Activated naive CD8-positive, alpha-beta T cell treated with anti-CD3 and anti-CD28 coated beads for 36 hours (primary cell): ENCODE data around the gene YBX2. TPM values are rescaled to one million over a fixed set of nuclear protein-coding genes. Genes with fewer than 3 reads are reported as not detected.

Experiments
- DNase-seq: peaks from one replicate; pipeline ENCODE4 v3.0.0; 2021
- H3K27ac Mint-ChIP-seq: one replicate; pipeline ENCODE4 v1.8.0; 2022; ENCODE audit warnings: mild to moderate bottlenecking, moderate library complexity, mixed read lengths
- H3K27me3 Mint-ChIP-seq: one replicate; pipeline ENCODE4 v1.8.0; 2022; ENCODE audit warnings: mild to moderate bottlenecking, mixed read lengths
- H3K36me3 Mint-ChIP-seq: one replicate; pipeline ENCODE4 v1.8.0; 2021; ENCODE audit warnings: mild to moderate bottlenecking, mixed read lengths
- H3K4me1 Mint-ChIP-seq: one replicate; pipeline ENCODE4 v1.8.0; 2021; ENCODE audit warnings: mixed read lengths
- H3K4me3 Mint-ChIP-seq: one replicate; pipeline ENCODE4 v1.8.0; 2022; ENCODE audit warnings: mild to moderate bottlenecking, moderate library complexity, mixed read lengths
- H3K9me3 Mint-ChIP-seq: one replicate; pipeline ENCODE4 v1.8.0; 2022; ENCODE audit warnings: mixed read lengths
- total RNA-seq, 2 experiments: library from RNA; stranded (reverse); gene quantifications; one replicate each; pipeline ENCODE4 v1.2.3, GENCODE V29; 2021

The YBX2 gene
- total RNA-seq, 2 experiments from 2014 or later = 0.19 to 0.24 TPM

DNA sequence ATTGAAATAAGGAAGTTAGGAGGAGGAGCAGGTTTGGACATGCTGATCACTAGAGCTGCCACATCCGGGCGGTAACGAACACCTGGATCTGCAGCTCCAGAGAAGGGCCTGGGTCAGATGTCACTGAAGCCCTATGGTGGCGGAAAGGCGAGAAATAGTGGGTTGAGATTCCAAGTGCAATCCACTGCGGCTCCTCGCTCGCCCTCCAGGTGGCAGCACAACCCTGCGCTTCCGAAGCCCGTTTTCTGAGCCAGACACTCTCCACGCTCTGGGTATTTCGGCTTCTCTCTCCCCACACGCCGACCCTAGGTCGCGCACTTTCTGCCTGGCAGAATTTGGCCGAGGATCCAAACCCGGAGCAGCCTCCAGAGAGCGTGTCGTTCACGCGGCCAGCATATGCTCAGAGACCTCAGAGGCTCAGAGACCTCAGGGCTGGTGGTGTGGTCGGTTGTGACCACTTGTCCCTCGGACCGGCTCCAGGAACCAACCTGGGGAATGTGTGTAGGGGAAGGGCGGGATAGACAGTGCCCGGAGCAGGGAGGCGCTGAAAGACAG, 13.8 kb downstream of the YBX2 start:
- Mint-ChIP-seq H3K27ac (peak overlapping the region; percentile 84), H3K4me1 (peaks cover 22% of the 10 kb centered on the region), H3K27me3 (peaks cover 18% of the 10 kb centered on the region), H3K9me3 (no peaks in the 10 kb centered on the region), H3K36me3 (no peaks in the 10 kb centered on the region), H3K4me3 (peak overlapping the region; percentile 76)
- DNase-seq = peak; percentile 88

- H3K4me1 Mint-ChIP-seq = peaks cover 22% of the 10 kb centered on the region
- H3K27ac Mint-ChIP-seq = no peak overlapping the region
- no peak overlapping the region for H3K4me3 Mint-ChIP-seq
- DNase-seq = no peak
- no peaks in the 10 kb centered on the region for H3K9me3 Mint-ChIP-seq
- H3K36me3 Mint-ChIP-seq = no peaks in the 10 kb centered on the region
- H3K27me3 Mint-ChIP-seq = peaks cover 18% of the 10 kb centered on the region
These were observed 15.0 kb downstream of the YBX2 start for GRCh38 chr17:7279448-7279847.

- Mint-ChIP-seq H3K4me1 (peaks cover 19% of the 10 kb centered on the region), H3K27ac (no peak overlapping the region), H3K27me3 (peaks cover 18% of the 10 kb centered on the region), H3K9me3 (no peaks in the 10 kb centered on the region), H3K4me3 (no peak overlapping the region), H3K36me3 (no peaks in the 10 kb centered on the region)
- DNase-seq = no peak
These were observed 27.7 kb downstream of the YBX2 start for GRCh38 chr17:7266784-7267183.

- Mint-ChIP-seq H3K27ac (no peak overlapping the region), H3K4me1 (peaks cover 37% of the 10 kb centered on the region), H3K4me3 (no peak overlapping the region), H3K36me3 (peaks cover 6% of the 10 kb centered on the region), H3K27me3 (peaks cover 18% of the 10 kb centered on the region), H3K9me3 (no peaks in the 10 kb centered on the region)
- DNase-seq = no peak
These were observed 30.7 kb downstream of the YBX2 start for GRCh38 chr17:7263801-7264078.

DNA sequence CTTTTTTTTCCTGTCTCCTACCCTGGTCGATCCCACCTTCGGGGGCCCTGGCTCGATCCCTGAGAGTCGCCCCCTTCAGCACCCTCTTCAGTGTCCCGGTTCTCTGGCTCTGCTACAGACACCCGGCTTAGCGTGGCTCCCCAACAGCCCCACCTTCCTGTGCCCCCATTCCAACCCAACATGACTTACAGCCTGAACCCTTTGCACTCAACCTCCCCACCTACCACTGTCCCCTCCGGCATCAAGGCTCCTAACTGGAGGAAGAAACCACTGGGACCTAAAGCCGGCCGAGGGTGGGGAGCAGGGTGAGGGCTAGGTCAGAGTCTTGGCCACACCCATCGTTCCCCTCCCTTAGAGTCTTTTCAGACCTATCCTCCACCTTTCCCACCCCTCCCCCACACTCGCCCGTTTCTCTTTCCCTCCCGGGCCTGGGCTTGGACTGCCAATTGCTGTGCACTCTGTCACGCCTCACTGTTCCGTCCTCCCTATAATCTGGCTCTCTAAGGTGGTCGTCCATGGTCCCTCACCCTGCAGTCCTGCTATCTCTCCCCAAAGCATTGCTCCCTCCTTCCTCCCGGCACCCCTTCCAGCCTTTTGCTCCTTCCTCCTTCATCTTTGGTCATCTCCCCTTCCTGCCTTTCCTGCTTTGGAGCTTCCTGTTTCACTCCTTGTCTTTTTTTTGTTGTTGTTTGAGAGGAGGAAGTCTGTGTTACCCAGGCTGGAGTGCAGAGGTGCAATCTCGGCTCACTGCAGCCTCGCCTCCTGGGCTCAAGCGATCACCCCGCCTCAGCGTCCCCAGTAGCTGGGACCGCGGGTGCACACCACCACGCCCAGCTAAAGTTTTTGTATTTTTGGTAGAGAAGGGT, 31.3 kb downstream of the YBX2 start:
- Mint-ChIP-seq H3K27ac (no peak overlapping the region), H3K36me3 (peaks cover 6% of the 10 kb centered on the region), H3K27me3 (peaks cover 18% of the 10 kb centered on the region), H3K4me1 (peaks cover 41% of the 10 kb centered on the region), H3K4me3 (peak overlapping the region; percentile 66), H3K9me3 (no peaks in the 10 kb centered on the region)
- no peak for DNase-seq

GRCh38 chr17:7262192-7262934, 32.1 kb downstream of the YBX2 start, which contains the start of gene CLDN7:
TSS of gene CLDN7 (minus strand) at chr17:7262478. CDS start at chr17:7262043, 435 bp downstream.
- peak within 1 kb of the TSS; percentile 38 for H3K27ac Mint-ChIP-seq
- H3K36me3 Mint-ChIP-seq = peaks cover 6% of the 10 kb centered on the region
- H3K4me3 Mint-ChIP-seq = peak within 1 kb of the TSS; percentile 66
- peaks cover 41% of the 10 kb centered on the region for H3K4me1 Mint-ChIP-seq
- no peaks in the 10 kb centered on the region for H3K9me3 Mint-ChIP-seq
- DNase-seq = no peak
- peaks cover 18% of the 10 kb centered on the region for H3K27me3 Mint-ChIP-seq

DNA sequence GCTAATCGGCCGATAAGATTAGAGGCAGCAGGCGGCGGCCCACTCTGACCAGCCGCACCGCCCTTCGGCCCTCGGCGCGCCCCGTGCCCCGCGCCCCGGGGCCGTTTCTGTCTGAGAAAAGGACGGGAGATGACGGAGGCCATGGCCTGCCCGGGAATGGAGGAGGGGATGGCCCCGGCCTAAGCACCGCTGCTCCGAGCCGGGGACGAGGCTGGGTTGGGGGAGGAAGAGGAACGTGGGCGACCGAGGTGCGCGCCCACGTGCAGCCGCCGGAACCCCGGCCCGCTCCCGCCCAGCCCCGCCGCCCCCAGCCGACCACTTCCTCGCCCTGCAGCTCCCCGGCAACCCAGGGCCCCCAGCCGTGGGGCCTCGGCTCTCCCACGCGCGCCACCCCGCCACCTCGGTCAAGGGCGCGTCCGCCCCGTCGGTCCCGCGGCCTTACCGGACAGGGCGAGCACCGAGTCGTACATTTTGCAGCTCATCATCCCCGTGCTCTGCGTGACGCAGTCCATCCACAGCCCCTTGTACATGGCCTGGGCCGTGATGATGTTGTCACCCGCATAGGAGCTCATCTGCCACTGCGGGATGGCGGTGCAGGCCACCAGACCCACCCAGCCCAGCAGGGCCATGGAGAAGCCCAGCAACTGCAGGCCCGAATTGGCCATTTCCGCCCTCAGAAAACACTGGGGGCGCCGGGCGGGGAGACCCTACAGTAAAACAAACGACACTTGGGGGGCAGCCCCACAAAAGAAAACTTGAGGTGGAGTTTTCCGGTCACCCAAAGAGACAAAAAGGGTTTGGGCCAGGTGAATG, 32.9 kb downstream of the YBX2 start:
- Mint-ChIP-seq H3K4me1 (peaks cover 41% of the 10 kb centered on the region), H3K36me3 (peaks cover 10% of the 10 kb centered on the region), H3K27ac (peak overlapping the region; percentile 38), H3K27me3 (peaks cover 18% of the 10 kb centered on the region), H3K4me3 (peak overlapping the region; percentile 64), H3K9me3 (no peaks in the 10 kb centered on the region)
- DNase-seq = peak; percentile 21

DNA sequence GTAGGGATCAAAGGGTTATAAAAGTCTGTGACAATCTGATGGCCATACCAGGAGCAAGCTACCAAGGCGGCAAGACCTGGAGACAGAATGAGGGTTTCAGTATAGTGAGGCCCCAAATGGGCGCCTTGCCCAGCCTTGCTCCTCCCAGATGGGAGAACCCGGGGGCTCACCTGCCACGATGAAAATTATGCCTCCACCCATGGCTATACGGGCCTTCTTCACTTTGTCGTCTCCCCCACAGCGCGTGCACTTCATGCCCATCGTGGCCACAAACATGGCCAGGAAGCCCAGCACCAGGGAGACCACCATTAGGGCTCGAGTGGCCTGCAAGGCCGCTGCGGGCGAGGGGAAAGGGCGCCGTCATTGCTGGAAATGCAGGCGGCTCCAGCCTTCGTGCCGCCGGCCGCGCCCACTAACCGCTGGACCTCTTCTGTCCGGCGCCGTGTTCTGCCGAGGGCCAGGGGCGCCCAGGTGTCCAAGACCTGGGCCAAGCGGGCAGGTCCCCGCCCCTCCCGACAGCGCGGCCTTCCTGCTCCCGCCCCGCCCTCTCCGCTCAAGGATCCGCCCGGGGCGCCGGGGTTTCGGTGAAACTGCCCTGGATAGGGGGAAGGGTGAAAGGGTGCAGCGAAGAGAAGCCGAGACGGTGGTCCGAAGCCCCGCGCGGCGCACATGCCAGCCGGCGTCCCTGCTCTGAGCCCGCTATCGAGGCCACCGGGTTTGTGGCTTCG, 33.6 kb downstream of the YBX2 start:
- Mint-ChIP-seq H3K4me1 (peaks cover 41% of the 10 kb centered on the region), H3K36me3 (peaks cover 16% of the 10 kb centered on the region), H3K4me3 (peak overlapping the region; percentile 59), H3K27me3 (peaks cover 18% of the 10 kb centered on the region), H3K9me3 (no peaks in the 10 kb centered on the region), H3K27ac (no peak overlapping the region)
- peak; percentile 50 for DNase-seq

DNA sequence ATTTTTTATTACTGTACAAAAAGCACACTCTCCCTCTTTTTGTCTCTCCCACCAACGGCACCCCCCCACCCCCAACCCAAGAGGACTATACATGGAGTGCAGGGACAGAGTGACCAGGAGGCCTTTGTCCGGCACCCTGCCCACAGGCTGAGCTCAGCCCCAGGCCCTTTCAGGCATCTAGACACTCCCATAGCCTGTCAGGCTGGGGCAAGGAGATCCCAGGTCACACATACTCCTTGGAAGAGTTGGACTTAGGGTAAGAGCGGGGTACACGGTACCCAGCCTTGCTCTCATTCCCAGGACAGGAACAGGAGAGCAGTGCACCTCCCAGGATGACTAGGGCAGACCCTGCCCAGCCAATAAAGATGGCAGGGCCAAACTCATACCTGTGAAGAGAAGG, 34.3 kb downstream of the YBX2 start:
- Mint-ChIP-seq H3K4me3 (no peak overlapping the region), H3K9me3 (no peaks in the 10 kb centered on the region), H3K27me3 (peaks cover 18% of the 10 kb centered on the region), H3K4me1 (peaks cover 41% of the 10 kb centered on the region), H3K27ac (peak overlapping the region; percentile 71), H3K36me3 (peaks cover 16% of the 10 kb centered on the region)
- DNase-seq = no peak

GRCh38 chr17:7259555-7259889, 34.9 kb downstream of the YBX2 start:
- Mint-ChIP-seq H3K9me3 (no peaks in the 10 kb centered on the region), H3K36me3 (peaks cover 22% of the 10 kb centered on the region), H3K27ac (peak overlapping the region; percentile 68), H3K27me3 (peaks cover 18% of the 10 kb centered on the region), H3K4me3 (no peak overlapping the region), H3K4me1 (peaks cover 41% of the 10 kb centered on the region)
- no peak for DNase-seq

DNA sequence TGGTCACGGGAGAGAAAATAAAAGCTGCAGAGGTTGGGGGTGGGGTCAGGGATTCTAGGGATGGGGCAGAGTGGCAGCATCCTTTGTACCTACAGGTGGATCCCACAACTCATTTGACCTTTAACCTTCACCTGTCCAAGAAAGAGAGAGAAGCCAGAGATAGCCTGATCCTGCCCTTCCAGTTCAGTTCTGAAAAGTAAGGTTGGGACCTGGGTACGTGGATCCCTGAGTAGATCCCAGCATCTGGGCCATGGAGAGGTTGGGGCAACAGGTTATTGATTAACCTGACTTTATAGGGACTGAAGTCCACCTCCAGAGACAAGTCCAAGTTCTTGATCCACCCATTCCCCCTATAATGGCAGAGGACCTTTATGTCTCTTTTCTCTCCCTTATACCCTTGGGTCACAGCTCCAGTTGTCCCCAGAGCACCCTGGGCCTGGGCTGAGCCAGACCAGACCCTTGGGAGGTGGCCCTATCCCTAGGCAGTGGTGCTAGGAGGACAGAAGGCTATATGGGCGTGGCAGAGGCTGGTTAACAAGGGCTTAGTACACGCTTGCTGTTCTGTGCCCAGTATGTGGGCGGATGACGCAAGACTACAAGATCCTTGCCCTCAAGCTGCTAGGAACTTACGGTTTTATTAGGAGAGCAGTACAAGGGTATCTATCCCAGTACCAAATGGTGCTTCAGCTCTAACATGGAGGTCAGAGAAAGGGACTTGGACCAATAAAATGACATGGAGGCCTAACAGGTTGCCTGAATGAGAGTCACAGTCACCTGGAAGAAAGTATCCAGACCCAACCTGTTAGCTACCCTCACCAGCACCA, 35.5 kb downstream of the YBX2 start:
- H3K4me1 Mint-ChIP-seq = peaks cover 42% of the 10 kb centered on the region
- no peaks in the 10 kb centered on the region for H3K9me3 Mint-ChIP-seq
- H3K36me3 Mint-ChIP-seq = peaks cover 26% of the 10 kb centered on the region
- no peak for DNase-seq
- H3K27ac Mint-ChIP-seq = peak overlapping the region; percentile 68
- no peak overlapping the region for H3K4me3 Mint-ChIP-seq
- peaks cover 14% of the 10 kb centered on the region for H3K27me3 Mint-ChIP-seq

- H3K4me1 Mint-ChIP-seq = peaks cover 34% of the 10 kb centered on the region
- H3K36me3 Mint-ChIP-seq = peaks cover 31% of the 10 kb centered on the region
- H3K27ac Mint-ChIP-seq = peak overlapping the region; percentile 63
- DNase-seq = no peak
- H3K9me3 Mint-ChIP-seq = no peaks in the 10 kb centered on the region
- H3K4me3 Mint-ChIP-seq = no peak overlapping the region
- no peaks in the 10 kb centered on the region for H3K27me3 Mint-ChIP-seq
These were observed 37.5 kb downstream of the YBX2 start for GRCh38 chr17:7256766-7257456.

DNA sequence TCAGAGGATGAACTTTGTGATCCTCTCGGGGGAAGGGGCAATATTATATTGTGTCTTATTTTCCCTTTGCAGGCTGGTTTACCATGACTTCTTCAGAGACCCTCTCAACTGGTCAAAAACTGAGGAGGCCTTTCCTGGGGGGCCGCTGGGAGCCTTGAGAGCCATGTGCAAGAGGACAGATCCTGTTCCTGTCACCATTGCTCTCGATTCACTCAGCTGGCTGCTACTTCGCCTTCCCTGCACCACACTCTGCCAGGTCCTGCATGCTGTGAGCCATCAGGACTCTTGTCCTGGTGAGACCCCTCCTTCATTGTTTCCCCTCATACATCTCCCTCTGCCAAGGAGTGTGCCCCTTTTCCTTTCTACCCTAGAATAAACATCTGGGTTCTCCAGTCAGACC, 39.9 kb downstream of the YBX2 start:
- no peak for DNase-seq
- H3K9me3 Mint-ChIP-seq = no peaks in the 10 kb centered on the region
- no peak overlapping the region for H3K27ac Mint-ChIP-seq
- H3K36me3 Mint-ChIP-seq = peaks cover 36% of the 10 kb centered on the region
- H3K27me3 Mint-ChIP-seq = no peaks in the 10 kb centered on the region
- peak overlapping the region; percentile 8 for H3K4me3 Mint-ChIP-seq
- peaks cover 29% of the 10 kb centered on the region for H3K4me1 Mint-ChIP-seq
